ENCODE measurements around the gene TRIM16. TPM values are rescaled to one million over a fixed set of nuclear protein-coding genes. Genes with fewer than 3 reads are reported as not detected.
"Not testable (repeated sequence)": the region's sequence is repeated elsewhere in the genome, so short reads cannot be mapped to it uniquely, and the experiment has no call there.

Gene TRIM16
- polyA plus RNA-seq (2013, experiment 1 of 2) = 27.0 TPM
- polyA plus RNA-seq (2013, experiment 2 of 2) = 25.9 TPM

DNA sequence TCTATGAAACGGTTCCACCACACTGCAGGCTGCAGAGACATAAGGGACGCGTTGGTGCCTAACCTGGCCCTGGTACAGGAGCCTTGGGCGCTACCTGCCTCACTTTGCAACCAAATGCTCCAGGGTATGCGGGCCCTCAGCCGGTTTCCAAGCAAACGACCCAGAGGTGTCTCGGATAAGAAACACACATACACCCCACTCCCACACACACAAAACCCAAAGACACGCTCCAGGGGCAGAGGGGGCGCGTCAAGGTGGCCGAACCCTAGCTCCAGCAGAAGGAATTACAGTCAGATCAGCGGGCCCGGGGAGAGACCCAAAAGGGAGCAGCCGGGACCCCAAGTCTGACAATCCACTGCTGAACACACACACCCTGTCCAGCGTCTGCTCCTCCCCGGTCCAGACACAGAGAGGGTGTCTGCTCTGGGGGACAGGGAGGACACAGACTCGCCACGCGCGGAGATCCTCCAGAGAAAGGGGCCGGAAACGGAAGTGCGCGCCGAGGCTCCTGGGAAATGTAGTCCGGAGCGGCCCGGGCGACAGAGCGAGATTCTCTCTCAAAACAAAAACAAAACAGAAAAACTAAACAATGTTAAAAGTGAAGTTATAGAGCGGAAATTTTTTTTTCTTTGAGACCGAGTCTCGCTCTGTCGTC lies at the start of gene TRIM16:
TSS of gene TRIM16 (minus strand) at position 488 of the 655 bp plus-strand sequence. CDS start 32,702 bp downstream, outside the sequence.
- peak; percentile 20 for DNase-seq (ENCODE audit: low spot score)

DNA sequence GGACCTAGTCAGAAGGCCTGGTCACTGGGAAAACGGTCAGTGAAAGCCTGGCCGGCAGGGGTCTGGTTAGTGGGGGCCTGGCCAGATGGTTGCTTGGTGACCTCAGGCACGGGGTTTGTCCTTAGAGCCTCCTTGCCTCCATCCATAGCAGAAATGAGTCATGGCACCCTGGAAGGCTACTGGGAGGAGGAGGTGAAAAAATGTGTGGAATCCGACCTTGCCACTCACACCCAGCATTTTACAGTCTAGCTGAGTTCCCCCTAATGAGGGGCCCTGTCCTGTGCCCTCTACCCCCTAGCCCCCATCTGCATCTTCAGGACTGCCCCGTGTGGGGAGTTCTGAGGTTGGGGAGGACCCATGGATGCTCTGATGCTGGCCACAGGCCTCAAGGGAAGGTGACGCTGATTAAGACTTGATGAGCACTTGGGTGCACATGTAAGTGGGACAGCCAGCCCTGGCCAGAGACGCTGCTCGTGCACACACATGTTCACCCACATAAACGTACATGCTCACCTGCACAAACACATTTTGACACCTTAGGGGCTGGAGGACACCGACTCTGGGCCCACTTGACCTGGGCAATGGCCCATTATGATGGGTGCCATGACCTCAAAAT lies 49.2 kb upstream of the TRIM16 start:
- H3K27ac ChIP-seq (replicated peaks; ENCODE audit: low read length); H2AK5ac ChIP-seq (ENCODE audit: low read depth, low read length); H2AFZ ChIP-seq (ENCODE audit: low read length); H3K36me3 ChIP-seq (replicated peaks in 1 of 2; ENCODE audit: control insufficient read depth in 2 of 2, insufficient read depth in 2 of 2, low read length in 2 of 2); H2BK120ac ChIP-seq (ENCODE audit: low read depth, low read length); H2BK12ac ChIP-seq (ENCODE audit: low read length); H3K4ac ChIP-seq (ENCODE audit: low read length); H3K23ac ChIP-seq (ENCODE audit: low read depth, low read length, poor library complexity); H2BK5ac ChIP-seq (ENCODE audit: low read length); H3K79me1 ChIP-seq (ENCODE audit: low read depth, low read length); H3K27me3 ChIP-seq (ENCODE audit: control insufficient read depth in 3 of 3, insufficient read depth in 3 of 3, low read depth in 1 of 3, low read length in 3 of 3); H4K91ac ChIP-seq (ENCODE audit: low read depth, low read length, poor library complexity); H3K4me3 ChIP-seq (ENCODE audit: low read length in 2 of 2); H2BK15ac ChIP-seq (ENCODE audit: low read length); H3K4me2 ChIP-seq (ENCODE audit: insufficient read depth, low read length, poor library complexity, severe bottlenecking); H3K9me3 ChIP-seq (replicated peaks in 1 of 2; ENCODE audit: control insufficient read depth in 2 of 2, insufficient read depth in 1 of 2, low read depth in 1 of 2, low read length in 2 of 2); H3K4me1 ChIP-seq (ENCODE audit: control insufficient read depth in 2 of 2, insufficient read depth in 1 of 2, low read depth in 1 of 2, low read length in 2 of 2); H4K8ac ChIP-seq (ENCODE audit: low read depth, low read length); DNase-seq (ENCODE audit: low spot score); H3K9ac ChIP-seq (ENCODE audit: low read depth, low read length, poor library complexity); H3K14ac ChIP-seq (ENCODE audit: low read length); H3K18ac ChIP-seq (ENCODE audit: low read length): not testable (repeated sequence)
- WGBS, 2 donors (ENCODE audit: extremely low coverage in 2 of 2, insufficient read length in 2 of 2, insufficient replicate concordance in 1 of 2) = no CpG with 5 or more reads among the region's 10 CpGs

More for the DNA sequence above, at the start of gene TRIM16:
- not testable (repeated sequence) for H2BK15ac ChIP-seq (ENCODE audit: low read length); H2BK5ac ChIP-seq (ENCODE audit: low read length); H3K36me3 ChIP-seq (replicated peaks in 1 of 2; ENCODE audit: control insufficient read depth in 2 of 2, insufficient read depth in 2 of 2, low read length in 2 of 2); H3K9me3 ChIP-seq (replicated peaks in 1 of 2; ENCODE audit: control insufficient read depth in 2 of 2, insufficient read depth in 1 of 2, low read depth in 1 of 2, low read length in 2 of 2); H2AK5ac ChIP-seq (ENCODE audit: low read depth, low read length); H4K91ac ChIP-seq (ENCODE audit: low read depth, low read length, poor library complexity); H3K23ac ChIP-seq (ENCODE audit: low read depth, low read length, poor library complexity); H3K27ac ChIP-seq (replicated peaks; ENCODE audit: low read length); H3K4me1 ChIP-seq (ENCODE audit: control insufficient read depth in 2 of 2, insufficient read depth in 1 of 2, low read depth in 1 of 2, low read length in 2 of 2); H3K27me3 ChIP-seq (ENCODE audit: control insufficient read depth in 3 of 3, insufficient read depth in 3 of 3, low read depth in 1 of 3, low read length in 3 of 3); H3K4ac ChIP-seq (ENCODE audit: low read length); H2BK120ac ChIP-seq (ENCODE audit: low read depth, low read length); H3K14ac ChIP-seq (ENCODE audit: low read length); H2BK12ac ChIP-seq (ENCODE audit: low read length); H3K79me1 ChIP-seq (ENCODE audit: low read depth, low read length)
- Histone ChIP-seq H3K4me3 (ENCODE audit: low read length in 2 of 2) (peak within 1 kb of the TSS; percentile 56 to 85), H3K4me2 (ENCODE audit: insufficient read depth, low read length, poor library complexity, severe bottlenecking) (peak within 1 kb of the TSS; percentile 67), H4K8ac (ENCODE audit: low read depth, low read length) (peak within 1 kb of the TSS; percentile 99), H2AFZ (ENCODE audit: low read length) (peak within 1 kb of the TSS; percentile 79), H3K18ac (ENCODE audit: low read length) (peak within 1 kb of the TSS; percentile 76), H3K9ac (ENCODE audit: low read depth, low read length, poor library complexity) (peak within 1 kb of the TSS; percentile 60)
- no CpG with 5 or more reads among the region's 35 CpGs for WGBS, 2 donors (ENCODE audit: extremely low coverage in 2 of 2, insufficient read length in 2 of 2, insufficient replicate concordance in 1 of 2)

GRCh38 chr17:15731900-15732299 lies 47.8 kb upstream of the TRIM16 start, which contains the start of gene TBC1D26:
TBC1D26 (plus strand) TSS chr17:15732283; CDS start chr17:15735349, 3,066 bp downstream.
- not testable (repeated sequence) for H2BK15ac ChIP-seq (ENCODE audit: low read length); H2AK5ac ChIP-seq (ENCODE audit: low read depth, low read length); H3K9me3 ChIP-seq (replicated peaks in 1 of 2; ENCODE audit: control insufficient read depth in 2 of 2, insufficient read depth in 1 of 2, low read depth in 1 of 2, low read length in 2 of 2); H3K27me3 ChIP-seq (ENCODE audit: control insufficient read depth in 3 of 3, insufficient read depth in 3 of 3, low read depth in 1 of 3, low read length in 3 of 3); H4K91ac ChIP-seq (ENCODE audit: low read depth, low read length, poor library complexity); H3K18ac ChIP-seq (ENCODE audit: low read length); H3K9ac ChIP-seq (ENCODE audit: low read depth, low read length, poor library complexity); H3K4ac ChIP-seq (ENCODE audit: low read length); H3K79me1 ChIP-seq (ENCODE audit: low read depth, low read length); H2BK120ac ChIP-seq (ENCODE audit: low read depth, low read length); H3K4me1 ChIP-seq (ENCODE audit: control insufficient read depth in 2 of 2, insufficient read depth in 1 of 2, low read depth in 1 of 2, low read length in 2 of 2); H2BK5ac ChIP-seq (ENCODE audit: low read length); DNase-seq (ENCODE audit: low spot score); H3K14ac ChIP-seq (ENCODE audit: low read length); H3K36me3 ChIP-seq (replicated peaks in 1 of 2; ENCODE audit: control insufficient read depth in 2 of 2, insufficient read depth in 2 of 2, low read length in 2 of 2); H3K4me3 ChIP-seq (ENCODE audit: low read length in 2 of 2); H4K8ac ChIP-seq (ENCODE audit: low read depth, low read length); H3K23ac ChIP-seq (ENCODE audit: low read depth, low read length, poor library complexity); H3K4me2 ChIP-seq (ENCODE audit: insufficient read depth, low read length, poor library complexity, severe bottlenecking); H2BK12ac ChIP-seq (ENCODE audit: low read length); H2AFZ ChIP-seq (ENCODE audit: low read length); H3K27ac ChIP-seq (replicated peaks; ENCODE audit: low read length)
- WGBS, 2 donors (ENCODE audit: extremely low coverage in 2 of 2, insufficient read length in 2 of 2, insufficient replicate concordance in 1 of 2) = no CpG with 5 or more reads among the region's 10 CpGs

- not testable (repeated sequence) for H4K91ac ChIP-seq (ENCODE audit: low read depth, low read length, poor library complexity); H3K14ac ChIP-seq (ENCODE audit: low read length)
These were observed 46.4 kb upstream of the TRIM16 start for GRCh38 chr17:15730535-15730934.

More at GRCh38 chr17:15730535-15730934, 46.4 kb upstream of the TRIM16 start:
- no CpG with 5 or more reads among the region's 14 CpGs for WGBS, 2 donors (ENCODE audit: extremely low coverage in 2 of 2, insufficient read length in 2 of 2, insufficient replicate concordance in 1 of 2)
- H3K79me1 ChIP-seq (ENCODE audit: low read depth, low read length); H3K27me3 ChIP-seq (ENCODE audit: control insufficient read depth in 3 of 3, insufficient read depth in 3 of 3, low read depth in 1 of 3, low read length in 3 of 3); H3K18ac ChIP-seq (ENCODE audit: low read length); H4K8ac ChIP-seq (ENCODE audit: low read depth, low read length); H2BK5ac ChIP-seq (ENCODE audit: low read length); H3K9ac ChIP-seq (ENCODE audit: low read depth, low read length, poor library complexity); H3K9me3 ChIP-seq (replicated peaks in 1 of 2; ENCODE audit: control insufficient read depth in 2 of 2, insufficient read depth in 1 of 2, low read depth in 1 of 2, low read length in 2 of 2); H3K4me1 ChIP-seq (ENCODE audit: control insufficient read depth in 2 of 2, insufficient read depth in 1 of 2, low read depth in 1 of 2, low read length in 2 of 2); H3K4me3 ChIP-seq (ENCODE audit: low read length in 2 of 2); DNase-seq (ENCODE audit: low spot score); H3K4ac ChIP-seq (ENCODE audit: low read length); H3K4me2 ChIP-seq (ENCODE audit: insufficient read depth, low read length, poor library complexity, severe bottlenecking); H2BK15ac ChIP-seq (ENCODE audit: low read length); H2AK5ac ChIP-seq (ENCODE audit: low read depth, low read length); H2BK12ac ChIP-seq (ENCODE audit: low read length); H3K23ac ChIP-seq (ENCODE audit: low read depth, low read length, poor library complexity); H2BK120ac ChIP-seq (ENCODE audit: low read depth, low read length); H3K27ac ChIP-seq (replicated peaks; ENCODE audit: low read length); H2AFZ ChIP-seq (ENCODE audit: low read length); H3K36me3 ChIP-seq (replicated peaks in 1 of 2; ENCODE audit: control insufficient read depth in 2 of 2, insufficient read depth in 2 of 2, low read length in 2 of 2): not testable (repeated sequence)
